K562 (cell line): ENCODE results near the gene CEP43. TPM values are rescaled to one million over a fixed set of nuclear protein-coding genes. Genes with fewer than 3 reads are reported as not detected.

Experiments
- ATAC-seq: fragments of 200-7000 bp; cut with Tn5 transposase; 3 replicates; pipeline ENCODE4 v1.9.1; 2020; ENCODE audit warnings: moderate library complexity
- BruUV-seq: library from RNA; stranded (reverse); fragments of 400-500 nt; replicated peaks from 2 replicates; lab custom pipeline; 2021; lab: Mats Ljungman, UMichigan
- CTCF ChIA-PET: fragments of 300-600 bp; formaldehyde crosslinking; extraction: SDS; loops from one replicate; lab custom pipeline; 2021; ENCODE audit warnings: low intra/inter-chr PET ratio; lab: Yijun Ruan, JAX
- POLR2A ChIA-PET: fragments of 300-600, 350-650 bp; sonication (Branson Sonifier 250); formaldehyde crosslinking; extraction: SDS; loops from one replicate; lab custom pipeline; 2021; ENCODE audit warnings: antibody characterized with exemption, inconsistent platforms; lab: Yijun Ruan, JAX
- DNase-seq, 4 experiments: peaks; one replicate each; pipeline versions ENCODE4 v3.0.0 to v3.0.0-alpha.2; 2011 to 2018; ENCODE audit warnings: low spot score in 3 of 4, mixed read lengths in 3 of 4; ENCODE audit errors: extremely low read depth in 1 of 4
- FAIRE-seq: peaks from 2 replicates; lab custom pipeline; 2011; peaks lifted over from hg19 to GRCh38; lab: Jason Lieb, UNC
- H2AFZ ChIP-seq: 2 replicates; pipeline ENCODE4 v1.6.0; 2011; ENCODE audit warnings: low read depth, low read length, control low read depth, inconsistent platforms
- H3K27ac ChIP-seq: fragments of 200-600 bp; 3 replicates; pipeline ENCODE4 v1.8.0; 2011; ENCODE audit warnings: low read depth, mild to moderate bottlenecking, control low read depth, inconsistent platforms, low read length, moderate library complexity, mixed read lengths; ENCODE audit errors: extremely low read depth
- H3K27me3 ChIP-seq, 2 experiments: fragments of 300-600 bp in 1 of 2; 2 replicates in 1 of 2; 3 replicates in 1 of 2; pipeline versions ENCODE4 v1.6.0 to v1.8.0; 2011; ENCODE audit warnings: inconsistent platforms in 2 of 2, low read length in 2 of 2, mild to moderate bottlenecking in 1 of 2, mixed read lengths in 1 of 2, moderate library complexity in 1 of 2; ENCODE audit not compliant: control insufficient read depth in 2 of 2, insufficient read depth in 2 of 2
- H3K36me3 ChIP-seq: fragments of 300-600 bp; 3 replicates; pipeline ENCODE4 v1.8.0; 2011; ENCODE audit warnings: mild to moderate bottlenecking, low read length, inconsistent platforms; ENCODE audit not compliant: control insufficient read depth, insufficient read depth
- H3K4me1 ChIP-seq, 2 experiments: fragments of 200-600 bp in 1 of 2; replicated peaks in 1 of 2; 2 replicates in 1 of 2; 3 replicates in 1 of 2; pipeline versions ENCODE4 v1.5.1 to v1.8.0; 2011; ENCODE audit warnings: inconsistent platforms in 2 of 2, low read length in 2 of 2, mild to moderate bottlenecking in 1 of 2, mixed read lengths in 1 of 2, moderate library complexity in 1 of 2; ENCODE audit not compliant: control insufficient read depth in 2 of 2, insufficient read depth in 2 of 2
- H3K4me2 ChIP-seq: 2 replicates; pipeline ENCODE4 v1.6.1; 2011; ENCODE audit warnings: low read length, control low read depth, inconsistent platforms, mixed read lengths; ENCODE audit not compliant: insufficient read depth
- H3K4me3 ChIP-seq: fragments of 200-600 bp; sonication (generic), shearing (Covaris generic); 2 replicates; pipeline ENCODE4 v1.5.1; 2016; ENCODE audit warnings: control low read depth, inconsistent platforms
- H3K79me2 ChIP-seq: fragments of 200-600 bp; 3 replicates; pipeline ENCODE4 v1.8.0; 2011; ENCODE audit warnings: low read length, inconsistent platforms; ENCODE audit not compliant: control insufficient read depth, insufficient read depth
- H3K9ac ChIP-seq, 2 experiments: 2 replicates each; pipeline versions ENCODE4 v1.6.0 to v1.6.1; 2011; ENCODE audit warnings: low read depth in 2 of 2, low read length in 2 of 2, control low read depth in 1 of 2, inconsistent platforms in 1 of 2, mild to moderate bottlenecking in 1 of 2, mixed read lengths in 1 of 2; ENCODE audit not compliant: insufficient read depth in 1 of 2
- H3K9me1 ChIP-seq: one replicate; pipeline ENCODE4 v1.6.0; 2011; ENCODE audit warnings: inconsistent platforms, mild to moderate bottlenecking, low read length, moderate library complexity; ENCODE audit not compliant: control insufficient read depth, insufficient read depth
- H3K9me3 ChIP-seq: replicated peaks from 2 replicates; pipeline ENCODE4 v1.5.1; 2011; ENCODE audit warnings: low read depth, low read length, inconsistent platforms; ENCODE audit not compliant: control insufficient read depth, insufficient read depth
- H4K20me1 ChIP-seq: replicated peaks from 2 replicates; pipeline ENCODE4 v1.6.1; 2011; ENCODE audit warnings: low read length, inconsistent platforms, mixed read lengths; ENCODE audit not compliant: control insufficient read depth, insufficient read depth
- CHD7 ChIP-seq: fragments of 200-600 bp; sonication (generic); IDR thresholded peaks from one replicate; pipeline ENCODE4 v1.6.1; 2012; ENCODE audit warnings: mild to moderate bottlenecking, low read depth, low read length, inconsistent platforms
- CREB3 ChIP-seq: fragments of 450-650 bp; conservative IDR thresholded peaks from 2 replicates; pipeline ENCODE4 v1.6.1; 2016; ENCODE audit warnings: missing genetic modification characterization, low read depth, mild to moderate bottlenecking, missing compliant biosample characterization, moderate library complexity
- E2F3 ChIP-seq: fragments of 250-450 bp; sonication (Bioruptor Pico); IDR thresholded peaks from 2 replicates; pipeline ENCODE4 v1.4.0; 2020; ENCODE audit warnings: mild to moderate bottlenecking
- UBTF ChIP-seq, 2 experiments: IDR thresholded peaks; 2 replicates each; pipeline ENCODE4 v1.6.1; 2012; ENCODE audit warnings: improper control_type of control experiment in 2 of 2, low read depth in 2 of 2, low read length in 2 of 2, borderline replicate concordance in 1 of 2
- ZNF134 ChIP-seq: fragments of 250-450 bp; sonication (Bioruptor Pico); conservative IDR thresholded peaks from 2 replicates; pipeline ENCODE4 v1.4.0; 2020
- WGBS: fragments of 100-300 bp; shearing (Covaris generic); methylation state at CpG from one replicate; pipeline ENCODE4 v1.1.6; 2016; ENCODE audit warnings: low coverage, mixed read lengths; ENCODE audit not compliant: insufficient coverage; ENCODE audit errors: missing lambda C conversion rate; 5-methylcytosine and 5-hydroxymethylcytosine counted together
- in situ Hi-C: fragments of 300-500 bp; cut with MboI; formaldehyde crosslinking; loops from 4 replicates; pipeline ENCODE4 v1.15.0; 2018; ENCODE audit warnings: inconsistent platforms, mixed read lengths
- intact Hi-C: fragments of 100-400 bp; cut with micrococcal nuclease; formaldehyde crosslinking; loops from 2 replicates; pipeline ENCODE4 v1.14.2; 2022
- polyA plus RNA-seq, 8 experiments: library from polyadenylated mRNA; depleted of rRNA in 4 of 8; stranded (reverse) in 5 of 8; unstranded in 3 of 8; fragments of >200 nt; fragmentation: Nextera tagmentation in 2 of 8; fragmentation: Illumina TruSeq in 1 of 8; extraction: Ambion mirVana in 2 of 8; extraction: Trizol in 1 of 8; gene quantifications; 2 replicates each; pipeline versions ENCODE4 v1.2.1 to v1.2.3, GENCODE V29; 2011 to 2014; ENCODE audit warnings: inconsistent platforms in 1 of 8, missing spikeins in 1 of 8
- total RNA-seq, 7 experiments: library from RNA; depleted of rRNA in 6 of 7; stranded (reverse); fragments of >200 nt in 6 of 7; fragmentation: Illumina TruSeq in 2 of 7; extraction: Trizol in 2 of 7; gene quantifications; 2 replicates each; pipeline versions ENCODE4 v1.2.1 to v1.2.3, GENCODE V29; 2011 to 2021; ENCODE audit warnings: low replicate concordance in 1 of 7

Gene CEP43
- total and polyA plus RNA-seq, 9 of the 15 experiments (the other 6 are each of a cell fraction or from before 2014, with no cell fraction given): 15.2 to 55.7 (median 47.4) TPM

- Histone ChIP-seq H2AFZ (no peak overlapping the region), H3K9me1 (no peaks in the 10 kb centered on the region), H3K36me3 (peaks cover 87% of the 10 kb centered on the region), H3K27ac (no peak overlapping the region), H4K20me1 (no peaks in the 10 kb centered on the region; the same call in 1 of the 2 replicates), H3K9ac (peak overlapping the region in 1 of 2 experiments; percentile 67; a peak in 1 of 4 replicates), H3K9me3 (no peaks in the 10 kb centered on the region), H3K4me1 (peaks cover 3 to 20% of the 10 kb centered on the region in 2 experiments; a peak in 3 of 5 replicates), H3K79me2 (peaks cover 67% of the 10 kb centered on the region), H3K4me3 (no peak overlapping the region), H3K27me3 (no peaks in the 10 kb centered on the region), H3K4me2 (no peak overlapping the region)
- DNase-seq: peak; percentile 37 to 59 (median 47)
- ChIA-PET POLR2A (no interaction called here), CTCF (no interaction called here)
- BruUV-seq: no TSS peak
- in situ Hi-C loops (no loop called here), intact Hi-C loops (no loop called here)
- ATAC-seq: peak; percentile 60
- peak; percentile 19 for FAIRE-seq
- WGBS: 67% methylated on average over 12 of the region's 12 CpGs
- TF ChIP-seq E2F3 (no peak), CREB3 (tag) (no peak), CHD7 (no peak), UBTF (IDR thresholded peaks at IDR 0.05; ENCODE audit: borderline replicate concordance in 1 of 2, low read depth in 2 of 2, low read length in 2 of 2) (no peak), ZNF134 (CRISPR knock-in tag) (no peak)
Observed at GRCh38 chr6:167005350-167006159, 6.4 kb downstream of the CEP43 start.
